ENCODE results near the gene PARVB. TPM values are rescaled to one million over a fixed set of nuclear protein-coding genes. Genes with fewer than 3 reads are reported as not detected.

Gene PARVB
- total and polyA plus RNA-seq, 10 of the 15 experiments (the other 5 are each of a cell fraction or from before 2014, with no cell fraction given): 5.2 to 264 (median 76.0) TPM

GRCh38 chr22:44147008-44147645, 123.0 kb downstream of the PARVB start:
- Histone ChIP-seq H3K4me3 (no peak overlapping the region), H3K27me3 (replicated peaks in 1 of 2; ENCODE audit: control insufficient read depth in 2 of 2, insufficient read depth in 2 of 2, low read length in 1 of 2) (no peaks in the 10 kb centered on the region), H3K79me2 (ENCODE audit: control insufficient read depth, insufficient read depth, low read length) (no peaks in the 10 kb centered on the region), H3K9me3 (replicated peaks; ENCODE audit: control insufficient read depth, insufficient read depth, low read length) (no peaks in the 10 kb centered on the region), H3K27ac (ENCODE audit: control insufficient read depth, insufficient read depth) (no peak overlapping the region), H3K36me3 (ENCODE audit: control insufficient read depth in 2 of 2, insufficient read depth in 2 of 2, low read length in 1 of 2) (peaks cover 3 to 5% of the 10 kb centered on the region in 2 experiments; a peak in 3 of 4 replicates), H3K9ac (ENCODE audit: control insufficient read depth, insufficient read depth, low read length) (no peak overlapping the region), H3K4me1 (ENCODE audit: control insufficient read depth, insufficient read depth, low read length) (no peaks in the 10 kb centered on the region), H2AFZ (ENCODE audit: control insufficient read depth, low read depth, low read length) (no peak overlapping the region), H3K4me2 (ENCODE audit: control insufficient read depth, insufficient read depth) (no peak overlapping the region), H4K20me1 (ENCODE audit: control insufficient read depth, insufficient read depth) (no peaks in the 10 kb centered on the region)
- WGBS (ENCODE audit: insufficient coverage, insufficient replicate concordance, low lambda C conversion rate, missing lambda C conversion rate): 83% methylated on average over 12 of the region's 12 CpGs
- ChIA-PET RAD21 (ENCODE audit: unreplicated experiment) (no interaction called here), CTCF (no interaction called here), POLR2A (no interaction called here), SMC1A (ENCODE audit: uncharacterized antibody, unreplicated experiment) (no interaction called here)
- in situ Hi-C loops (cut with MboI): no loop called here
- no TSS peak for BruUV-seq (replicated peaks)
- ATAC-seq (no peak), DNase-seq (ENCODE audit: low read depth, low spot score) (no peak), FAIRE-seq (no peak)
- intact Hi-C loops (cut with micrococcal nuclease; ENCODE audit: unreplicated experiment): no loop called here
- no peak for TF ChIP-seq ATF7 (IDR thresholded peaks at IDR 0.05; ENCODE audit: low read depth)
- no peak for TF ChIP-seq NR2C1 (IDR thresholded peaks at IDR 0.05)
- no peak for TF ChIP-seq SMAD1 (IDR thresholded peaks at IDR 0.05; ENCODE audit: low read depth, partially characterized antibody)
- no peak for TF ChIP-seq MYB (IDR thresholded peaks at IDR 0.05; ENCODE audit: borderline replicate concordance, low read depth, low read length)
- TF ChIP-seq IRF5 (IDR thresholded peaks at IDR 0.05; ENCODE audit: borderline replicate concordance): no peak
- TF ChIP-seq KAT2A (conservative IDR thresholded peaks at IDR 0.05; ENCODE audit: control insufficient read depth, low read depth, low read length): no peak
- no peak for TF ChIP-seq ETV6 (conservative IDR thresholded peaks at IDR 0.05 in 1 of 2, IDR thresholded peaks at IDR 0.05 in 1 of 2; ENCODE audit: borderline replicate concordance in 1 of 2, low read depth in 1 of 2)

Data from GM12878 (cell line).